PC-9 (cell line): Measurements from ENCODE around the gene RUNX3. TPM values are rescaled to one million over a fixed set of nuclear protein-coding genes. Genes with fewer than 3 reads are reported as not detected.
A peak's percentile ranks its signal among the peaks of the same experiment; 100 is the strongest.
"Not testable (repeated sequence)": the region's sequence is repeated elsewhere in the genome, so short reads cannot be mapped to it uniquely, and the experiment has no call there.

Experiments used
- BruUV-seq: library from RNA; stranded (reverse); fragments of 400-500 nt; replicated peaks from 2 replicates; lab custom pipeline; 2021; lab: Mats Ljungman, UMichigan
- CTCF ChIA-PET: fragments of 300-600 bp; sonication (Branson Sonifier 250); formaldehyde crosslinking; loops from one replicate; lab custom pipeline; 2022; ENCODE audit warnings: antibody characterized with exemption; lab: Charles Lee
- POLR2A ChIA-PET: fragments of 300-600 bp; sonication (Branson Sonifier 250); formaldehyde crosslinking; loops from one replicate; lab custom pipeline; 2022; ENCODE audit warnings: antibody characterized with exemption; ENCODE audit not compliant: unreplicated experiment; lab: Charles Lee
- DNase-seq, 2 experiments: peaks; one replicate each; pipeline versions ENCODE4 v3.0.0 to v3.0.0-alpha.2; 2015 to 2022; ENCODE audit warnings: mixed read lengths in 1 of 2
- H2AFZ ChIP-seq: fragments of 200-600 bp; sonication (generic); 2 replicates; pipeline ENCODE4 v1.8.1; 2017; ENCODE audit warnings: antibody characterized with exemption
- H3F3A ChIP-seq: fragments of 200-600 bp; sonication (generic); 2 replicates; pipeline ENCODE4 v1.8.1; 2017; ENCODE audit warnings: antibody characterized with exemption, mild to moderate bottlenecking, low read depth; ENCODE audit not compliant: insufficient read depth
- H3K27ac ChIP-seq: fragments of 200-600 bp; sonication (generic); 2 replicates; pipeline ENCODE4 v1.6.1; 2016; ENCODE audit warnings: mixed run types
- H3K27me3 ChIP-seq: fragments of 200-600 bp; sonication (generic); 2 replicates; pipeline ENCODE4 v1.6.1; 2016; ENCODE audit warnings: low read depth, mixed run types; ENCODE audit not compliant: insufficient read depth
- H3K36me3 ChIP-seq: fragments of 200-600 bp; sonication (generic); 2 replicates; pipeline ENCODE4 v1.6.1; 2016; ENCODE audit warnings: low read depth, mixed run types
- H3K4me1 ChIP-seq: fragments of 200-600 bp; sonication (generic); replicated peaks from 2 replicates; pipeline ENCODE4 v1.6.1; 2016; ENCODE audit warnings: mixed run types; ENCODE audit not compliant: insufficient read depth
- H3K4me2 ChIP-seq: fragments of 200-600 bp; sonication (generic); 2 replicates; pipeline ENCODE4 v1.6.1; 2017; ENCODE audit warnings: mixed run types
- H3K4me3 ChIP-seq: fragments of 200-600 bp; sonication (generic); 2 replicates; pipeline ENCODE4 v1.6.1; 2016; ENCODE audit warnings: mixed run types
- H3K79me2 ChIP-seq: fragments of 200-600 bp; sonication (generic); 2 replicates; pipeline ENCODE4 v1.6.1; 2017; ENCODE audit warnings: low read depth, mixed run types
- H3K9me2 ChIP-seq: fragments of 200-600 bp; sonication (generic); 2 replicates; pipeline ENCODE4 v1.8.1; 2017; ENCODE audit warnings: mild to moderate bottlenecking; ENCODE audit not compliant: insufficient read depth
- H3K9me3 ChIP-seq: fragments of 200-600 bp; sonication (generic); 2 replicates; pipeline ENCODE4 v1.8.1; 2016; ENCODE audit warnings: low read depth; ENCODE audit not compliant: insufficient read depth
- H4K20me1 ChIP-seq: fragments of 200-600 bp; sonication (generic); 2 replicates; pipeline ENCODE4 v1.8.1; 2017; ENCODE audit not compliant: insufficient read depth
- CTCF ChIP-seq: fragments of 200-600 bp; sonication (generic); conservative IDR thresholded peaks from 2 replicates; pipeline ENCODE4 v1.6.1; 2017; ENCODE audit warnings: mixed run types, antibody characterized with exemption, mild to moderate bottlenecking, moderate library complexity
- EZH2 ChIP-seq: fragments of 200-600 bp; sonication (generic); IDR thresholded peaks from 2 replicates; pipeline ENCODE4 v1.8.0; 2017; ENCODE audit warnings: antibody characterized with exemption, low read depth
- intact Hi-C: fragments of 100-400 bp; cut with micrococcal nuclease; formaldehyde crosslinking; loops from one replicate; pipeline ENCODE4 v1.10.0; 2022; ENCODE audit not compliant: unreplicated experiment
- total RNA-seq: library from RNA; stranded (reverse); gene quantifications from 2 replicates; pipeline ENCODE4 v1.2.3, GENCODE V29; 2021

RUNX3 gene
- total RNA-seq, 1 experiment from 2014 or later = not detected

- no peaks in the 10 kb centered on the region for H3K9me2 ChIP-seq
- intact Hi-C loops = no loop called here
- no peak overlapping the region for H3K4me2 ChIP-seq
- no TSS peak for BruUV-seq
- no peaks in the 10 kb centered on the region for H4K20me1 ChIP-seq
- H3K9me3 ChIP-seq = no peaks in the 10 kb centered on the region
- DNase-seq = no peak
- no peaks in the 10 kb centered on the region for H3K27me3 ChIP-seq
- H3K4me3 ChIP-seq = no peak overlapping the region
- no peaks in the 10 kb centered on the region for H3K36me3 ChIP-seq
- no peaks in the 10 kb centered on the region for H3K79me2 ChIP-seq
- no peak overlapping the region for H2AFZ ChIP-seq
- H3F3A ChIP-seq = no peaks in the 10 kb centered on the region
- CTCF ChIA-PET = no interaction called here
- TF ChIP-seq EZH2 = no peak
- POLR2A ChIA-PET = no interaction called here
- no peaks in the 10 kb centered on the region for H3K4me1 ChIP-seq
- H3K27ac ChIP-seq = no peak overlapping the region
Observed at GRCh38 chr1:24910210-24910609, 19.9 kb downstream of the RUNX3 start.

- no peak overlapping the region for H2AFZ ChIP-seq
- no peak for TF ChIP-seq EZH2
- 0 out of 2 replicates have a peak, but pooled peaks have one; percentile 29 for TF ChIP-seq CTCF
- H3K4me2 ChIP-seq = no peak overlapping the region
- BruUV-seq = no TSS peak
- DNase-seq = no peak
- CTCF ChIA-PET = no interaction called here
- H3K27ac ChIP-seq = no peak overlapping the region
- POLR2A ChIA-PET = no interaction called here
- no peaks in the 10 kb centered on the region for H3K27me3 ChIP-seq
- no peaks in the 10 kb centered on the region for H3K36me3 ChIP-seq
- no peaks in the 10 kb centered on the region for H3K9me2 ChIP-seq
- H3K79me2 ChIP-seq = no peaks in the 10 kb centered on the region
- H3K4me1 ChIP-seq = no peaks in the 10 kb centered on the region
- no peaks in the 10 kb centered on the region for H3F3A ChIP-seq
- intact Hi-C loops = no loop called here
- no peak overlapping the region for H3K4me3 ChIP-seq
- no peaks in the 10 kb centered on the region for H3K9me3 ChIP-seq
- no peaks in the 10 kb centered on the region for H4K20me1 ChIP-seq
Observed at GRCh38 chr1:24909388-24909898, 20.6 kb downstream of the RUNX3 start.

GRCh38 chr1:24908591-24909259, 21.4 kb downstream of the RUNX3 start:
- Histone ChIP-seq H3K27ac (no peak overlapping the region), H3K36me3 (no peaks in the 10 kb centered on the region), H3K9me3 (no peaks in the 10 kb centered on the region), H3K4me1 (no peaks in the 10 kb centered on the region), H3K4me2 (no peak overlapping the region), H3F3A (no peaks in the 10 kb centered on the region), H2AFZ (no peak overlapping the region), H3K79me2 (no peaks in the 10 kb centered on the region), H3K9me2 (no peaks in the 10 kb centered on the region), H3K27me3 (no peaks in the 10 kb centered on the region), H4K20me1 (no peaks in the 10 kb centered on the region), H3K4me3 (no peak overlapping the region)
- POLR2A ChIA-PET = no interaction called here
- TF ChIP-seq CTCF (no peak), EZH2 (no peak)
- intact Hi-C loops = no loop called here
- DNase-seq = no peak
- CTCF ChIA-PET = no interaction called here
- no TSS peak for BruUV-seq

GRCh38 chr1:24907587-24908294, 22.3 kb downstream of the RUNX3 start:
- intact Hi-C loops, DNase-seq, CTCF ChIA-PET, H3K27me3 ChIP-seq, H4K20me1 ChIP-seq, POLR2A ChIA-PET, H3K4me2 ChIP-seq, H2AFZ ChIP-seq, H3K36me3 ChIP-seq, H3K27ac ChIP-seq, H3K4me1 ChIP-seq, H3K9me2 ChIP-seq, H3K4me3 ChIP-seq, H3K9me3 ChIP-seq, H3K79me2 ChIP-seq, H3F3A ChIP-seq, BruUV-seq: not testable (repeated sequence)
